BLaER1 (cell line): ENCODE results near the gene RNF187.
"Not testable (repeated sequence)": the region's sequence is repeated elsewhere in the genome, so short reads cannot be mapped to it uniquely, and the experiment has no call there.

Source experiments
- H3K27ac ChIP-seq: shearing (Covaris generic); formaldehyde crosslinking; 2 replicates; pipeline ENCODE4 v1.8.1; 2022
- H3K27me3 ChIP-seq: shearing (Covaris generic); formaldehyde crosslinking; 2 replicates; pipeline ENCODE4 v1.8.1; 2022
- H3K36me3 ChIP-seq: shearing (Covaris generic); formaldehyde crosslinking; 2 replicates; pipeline ENCODE4 v1.8.1; 2022
- H3K4me1 ChIP-seq: shearing (Covaris generic); formaldehyde crosslinking; 2 replicates; pipeline ENCODE4 v1.8.1; 2022
- H3K4me2 ChIP-seq: shearing (Covaris generic); formaldehyde crosslinking; 2 replicates; pipeline ENCODE4 v1.8.1; 2022
- H3K4me3 ChIP-seq: shearing (Covaris generic); formaldehyde crosslinking; 2 replicates; pipeline ENCODE4 v1.8.1; 2022
- H3K9ac ChIP-seq: shearing (Covaris generic); formaldehyde crosslinking; 2 replicates; pipeline ENCODE4 v1.8.1; 2022
- H3K9me3 ChIP-seq: shearing (Covaris generic); formaldehyde crosslinking; 2 replicates; pipeline ENCODE4 v1.8.1; 2022
- H4K20me1 ChIP-seq: shearing (Covaris generic); formaldehyde crosslinking; 2 replicates; pipeline ENCODE4 v1.8.1; 2022
- Cebpa-rat ChIP-seq: shearing (Covaris generic); IDR thresholded peaks from 2 replicates; pipeline ENCODE4 v1.8.1; 2022

Gene RNF187

DNA sequence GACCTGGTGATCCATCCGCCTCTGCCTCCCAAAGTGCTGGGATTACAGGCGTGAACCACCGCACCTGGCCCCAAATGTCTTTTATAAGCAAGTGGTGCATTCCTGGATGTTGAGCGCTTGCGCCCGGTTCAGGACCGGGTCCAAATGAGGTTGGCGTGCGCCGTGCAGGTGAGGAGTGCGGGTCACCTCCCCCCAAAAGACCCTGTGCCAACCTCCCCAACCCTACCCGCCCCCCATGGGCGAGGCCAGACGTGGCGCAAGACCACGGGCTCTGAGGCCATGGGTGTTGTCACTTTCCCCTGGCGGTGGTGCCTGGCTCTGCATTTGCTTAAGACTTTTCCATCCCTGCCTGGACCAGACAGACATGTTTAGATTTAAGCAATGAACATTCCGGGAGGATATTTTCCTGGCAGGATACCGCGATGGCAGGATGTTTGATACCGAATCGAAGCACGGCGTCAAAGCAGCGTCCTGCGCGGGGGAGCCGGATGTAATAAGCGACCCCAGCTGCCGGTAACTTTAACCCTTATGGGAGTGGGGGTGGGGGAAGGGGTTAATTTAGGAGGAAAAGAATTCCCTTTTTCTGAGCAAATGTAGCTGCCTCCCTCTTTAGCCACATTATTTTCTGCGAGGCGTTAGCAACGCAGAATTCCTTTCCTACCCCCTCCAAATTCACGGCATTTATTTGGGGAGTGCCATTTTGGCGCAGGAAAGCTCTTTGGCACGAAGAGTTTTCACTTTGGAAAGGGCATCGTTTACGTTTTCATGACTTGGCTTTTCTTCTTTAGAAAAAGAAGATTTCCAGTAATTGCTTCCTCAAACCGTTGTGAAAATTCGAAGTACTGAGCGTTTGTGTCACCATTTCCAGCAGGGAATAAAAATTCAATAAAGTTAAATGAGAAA is 27.8 kb upstream of the RNF187 start:
- Histone ChIP-seq H4K20me1 (no peaks in the 10 kb centered on the region), H3K4me3 (no peak overlapping the region), H3K4me1 (no peaks in the 10 kb centered on the region), H3K9me3 (peaks cover 27% of the 10 kb centered on the region), H3K9ac (no peak overlapping the region), H3K4me2 (no peak overlapping the region), H3K27me3 (peaks cover 9% of the 10 kb centered on the region; the same call in 1 of the 2 replicates), H3K27ac (no peak overlapping the region), H3K36me3 (no peaks in the 10 kb centered on the region)
- no peak for TF ChIP-seq Cebpa-rat

GRCh38 chr1:228460821-228461220 is 26.4 kb upstream of the RNF187 start:
- Histone ChIP-seq H4K20me1 (no peaks in the 10 kb centered on the region), H3K27me3 (peaks cover 15% of the 10 kb centered on the region; the same call in 1 of the 2 replicates), H3K9ac (no peak overlapping the region), H3K4me2 (no peak overlapping the region), H3K4me1 (no peaks in the 10 kb centered on the region), H3K9me3 (peaks cover 31% of the 10 kb centered on the region), H3K4me3 (no peak overlapping the region), H3K27ac (no peak overlapping the region), H3K36me3 (no peaks in the 10 kb centered on the region)
- no peak for TF ChIP-seq Cebpa-rat

GRCh38 chr1:228462560-228462959 is 24.6 kb upstream of the RNF187 start:
- Histone ChIP-seq H3K9me3 (peaks cover 26% of the 10 kb centered on the region), H3K27me3 (peaks cover 15% of the 10 kb centered on the region; the same call in 1 of the 2 replicates), H3K36me3 (no peaks in the 10 kb centered on the region), H4K20me1 (no peaks in the 10 kb centered on the region), H3K4me3 (no peak overlapping the region), H3K27ac (no peak overlapping the region), H3K4me2 (no peak overlapping the region), H3K4me1 (no peaks in the 10 kb centered on the region), H3K9ac (no peak overlapping the region)
- TF ChIP-seq Cebpa-rat: no peak

DNA sequence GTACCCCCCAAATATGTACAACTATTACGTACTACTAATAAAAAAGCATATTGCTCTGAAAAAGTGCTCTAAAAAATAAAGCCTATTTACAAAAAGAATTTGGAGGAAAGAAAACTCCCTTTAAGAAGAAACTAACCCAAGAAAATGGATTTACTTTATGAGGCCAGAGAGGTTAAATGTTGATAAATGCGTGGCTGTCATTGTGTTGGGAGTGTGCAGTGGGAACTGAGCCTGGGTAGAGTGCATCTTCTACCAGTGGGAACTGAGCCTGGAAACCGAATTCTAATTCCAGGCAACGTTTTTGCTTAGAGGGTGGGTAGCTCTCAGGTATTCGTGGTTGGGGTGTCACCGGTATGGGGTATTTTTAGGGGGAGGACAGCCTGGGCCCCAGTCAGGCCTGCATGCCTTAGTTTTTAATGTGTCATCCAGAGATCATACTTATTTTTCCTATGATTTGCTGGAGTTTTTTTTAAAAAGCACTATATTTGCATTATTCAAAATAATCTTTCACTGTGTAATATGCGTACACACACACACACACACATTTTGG is 24.1 kb upstream of the RNF187 start:
- no peak for TF ChIP-seq Cebpa-rat
- H3K4me3 ChIP-seq: no peak overlapping the region
- H3K27me3 ChIP-seq: peaks cover 15% of the 10 kb centered on the region; the same call in 1 of the 2 replicates

GRCh38 chr1:228463559-228464455 is 23.4 kb upstream of the RNF187 start:
- Histone ChIP-seq H3K27ac (no peak overlapping the region), H3K4me1 (no peaks in the 10 kb centered on the region), H4K20me1 (no peaks in the 10 kb centered on the region), H3K9me3 (peaks cover 13% of the 10 kb centered on the region; the same call in 1 of the 2 replicates), H3K4me2 (no peak overlapping the region), H3K9ac (no peak overlapping the region), H3K27me3 (peaks cover 17% of the 10 kb centered on the region), H3K36me3 (no peaks in the 10 kb centered on the region), H3K4me3 (no peak overlapping the region)
- no peak for TF ChIP-seq Cebpa-rat

More for the DNA sequence above, 24.1 kb upstream of the RNF187 start:
- Histone ChIP-seq H3K4me1 (no peaks in the 10 kb centered on the region), H3K4me2 (no peak overlapping the region), H3K36me3 (no peaks in the 10 kb centered on the region), H4K20me1 (no peaks in the 10 kb centered on the region), H3K9me3 (peaks cover 20% of the 10 kb centered on the region), H3K27ac (no peak overlapping the region), H3K9ac (no peak overlapping the region)

- Histone ChIP-seq H3K4me3 (no peak overlapping the region), H3K4me1 (no peaks in the 10 kb centered on the region), H3K9ac (no peak overlapping the region), H3K4me2 (no peak overlapping the region), H3K9me3 (peaks cover 11% of the 10 kb centered on the region; the same call in 1 of the 2 replicates), H4K20me1 (no peaks in the 10 kb centered on the region), H3K36me3 (no peaks in the 10 kb centered on the region), H3K27ac (no peak overlapping the region), H3K27me3 (peaks cover 24% of the 10 kb centered on the region)
- TF ChIP-seq Cebpa-rat: no peak
Measured at GRCh38 chr1:228464487-228464983, 22.6 kb upstream of the RNF187 start.

GRCh38 chr1:228465141-228465540 is 22.0 kb upstream of the RNF187 start:
- no peaks in the 10 kb centered on the region for H3K36me3 ChIP-seq
- H3K9me3 ChIP-seq: peaks cover 11% of the 10 kb centered on the region; the same call in 1 of the 2 replicates
- H3K4me1 ChIP-seq: no peaks in the 10 kb centered on the region
- no peak overlapping the region for H3K4me2 ChIP-seq
- no peak for TF ChIP-seq Cebpa-rat
- no peak overlapping the region for H3K4me3 ChIP-seq
- no peak overlapping the region for H3K9ac ChIP-seq
- peaks cover 30% of the 10 kb centered on the region for H3K27me3 ChIP-seq
- no peaks in the 10 kb centered on the region for H4K20me1 ChIP-seq
- no peak overlapping the region for H3K27ac ChIP-seq

GRCh38 chr1:228465571-228466146 is 21.5 kb upstream of the RNF187 start:
- Histone ChIP-seq H3K4me1 (no peaks in the 10 kb centered on the region), H3K4me3 (no peak overlapping the region), H4K20me1 (no peaks in the 10 kb centered on the region), H3K4me2 (no peak overlapping the region), H3K36me3 (no peaks in the 10 kb centered on the region), H3K9ac (no peak overlapping the region), H3K27me3 (peaks cover 33% of the 10 kb centered on the region), H3K9me3 (peaks cover 11% of the 10 kb centered on the region; the same call in 1 of the 2 replicates), H3K27ac (no peak overlapping the region)
- TF ChIP-seq Cebpa-rat: no peak

- H3K9me3 ChIP-seq: peaks cover 11% of the 10 kb centered on the region; the same call in 1 of the 2 replicates
Measured at GRCh38 chr1:228468188-228468587, 19.0 kb upstream of the RNF187 start.

More at GRCh38 chr1:228468188-228468587, 19.0 kb upstream of the RNF187 start:
- H3K4me2 ChIP-seq, H3K4me3 ChIP-seq, H3K4me1 ChIP-seq, H3K27ac ChIP-seq, H4K20me1 ChIP-seq, H3K9ac ChIP-seq, H3K36me3 ChIP-seq: not testable (repeated sequence)
- peaks cover 40% of the 10 kb centered on the region for H3K27me3 ChIP-seq
